Fibroblast of skin of left biceps (primary cell): ENCODE measurements around the gene STX8.
"Not testable (repeated sequence)": the region's sequence is repeated elsewhere in the genome, so short reads cannot be mapped to it uniquely, and the experiment has no call there.

ENCODE experiments used
- DNase-seq, 2 experiments: peaks; one replicate each; pipeline ENCODE4 v3.0.0-alpha.2; 2013; ENCODE audit warnings: low read depth in 2 of 2

STX8 gene

DNA sequence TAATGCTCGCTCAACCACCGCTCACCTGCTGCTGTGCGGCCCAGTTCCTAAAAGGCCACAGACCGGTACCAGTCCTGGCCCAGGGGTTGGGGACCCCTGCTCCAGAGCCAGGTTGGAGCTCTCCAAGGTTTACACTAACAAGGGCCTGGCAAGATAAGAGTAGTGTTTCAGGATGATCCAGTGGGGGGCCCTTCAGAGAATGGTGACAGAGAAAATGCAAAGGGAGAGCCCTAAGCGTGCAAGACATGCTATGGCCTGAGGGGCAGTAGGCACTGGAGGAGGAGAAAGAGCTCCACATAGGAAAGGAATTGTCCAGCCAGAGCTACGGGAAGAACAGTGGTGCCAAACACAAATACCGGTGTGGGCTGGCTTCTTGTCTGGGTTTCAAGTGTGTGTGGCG, 233.4 kb downstream of the STX8 start:
- no peak for DNase-seq

DNA sequence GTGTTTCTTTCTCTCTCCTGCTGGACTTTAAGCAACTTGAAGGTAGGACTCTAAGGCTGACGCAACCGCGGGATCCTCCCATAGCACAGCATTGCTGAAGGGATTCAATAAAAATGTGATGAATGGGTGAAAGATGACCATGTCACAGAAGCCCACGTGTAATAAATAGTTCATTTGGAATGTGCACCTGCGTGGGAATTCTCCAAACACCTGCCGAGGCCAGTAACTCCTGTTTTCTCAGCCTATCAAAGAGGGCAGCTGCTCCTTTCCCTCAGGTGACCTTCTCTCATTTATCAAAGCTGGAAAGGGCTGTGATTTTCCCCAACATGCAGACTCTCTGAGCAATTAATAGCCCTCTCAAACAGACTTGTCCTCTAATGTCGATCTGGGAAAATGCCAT, 235.7 kb downstream of the STX8 start:
- no peak for DNase-seq

DNA sequence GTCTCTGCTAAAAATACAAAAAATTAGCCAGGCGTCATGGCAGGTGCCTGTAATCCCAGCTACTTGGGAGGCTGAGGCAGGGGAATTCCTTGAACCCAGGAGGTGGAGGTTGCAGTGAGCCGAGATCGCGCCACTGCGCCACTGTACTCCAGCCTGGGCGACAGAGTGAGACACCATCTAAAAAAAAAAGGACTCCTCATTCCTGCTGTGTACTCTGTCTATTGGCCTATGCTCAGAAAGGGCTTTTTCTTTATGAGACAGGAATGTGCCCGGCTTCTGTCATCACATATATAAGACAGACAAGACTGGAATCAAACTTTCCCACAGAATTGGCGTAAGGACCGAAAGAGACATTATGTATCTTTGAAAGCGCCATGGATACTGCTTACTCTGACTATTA, 236.1 kb downstream of the STX8 start:
- DNase-seq = not testable (repeated sequence)

DNA sequence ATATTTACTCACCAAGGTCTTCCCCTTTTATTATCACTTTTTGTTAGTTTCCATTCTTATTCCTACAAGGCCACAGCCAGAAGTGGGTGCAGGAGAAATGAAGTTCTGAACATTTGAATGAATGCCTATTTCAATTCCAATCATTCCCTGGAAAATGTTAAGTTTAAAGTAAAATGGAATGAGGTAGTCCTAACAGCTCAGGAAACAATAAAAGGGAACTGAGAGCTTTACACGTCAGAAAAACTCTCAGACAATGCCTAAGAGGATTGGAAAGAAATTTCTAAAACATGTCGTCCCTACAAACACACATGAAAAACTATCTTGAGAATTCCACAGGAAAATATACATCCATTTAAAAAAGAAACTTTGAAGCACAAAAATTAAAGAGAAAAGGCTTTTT, 238.8 kb downstream of the STX8 start:
- DNase-seq = no peak

DNA sequence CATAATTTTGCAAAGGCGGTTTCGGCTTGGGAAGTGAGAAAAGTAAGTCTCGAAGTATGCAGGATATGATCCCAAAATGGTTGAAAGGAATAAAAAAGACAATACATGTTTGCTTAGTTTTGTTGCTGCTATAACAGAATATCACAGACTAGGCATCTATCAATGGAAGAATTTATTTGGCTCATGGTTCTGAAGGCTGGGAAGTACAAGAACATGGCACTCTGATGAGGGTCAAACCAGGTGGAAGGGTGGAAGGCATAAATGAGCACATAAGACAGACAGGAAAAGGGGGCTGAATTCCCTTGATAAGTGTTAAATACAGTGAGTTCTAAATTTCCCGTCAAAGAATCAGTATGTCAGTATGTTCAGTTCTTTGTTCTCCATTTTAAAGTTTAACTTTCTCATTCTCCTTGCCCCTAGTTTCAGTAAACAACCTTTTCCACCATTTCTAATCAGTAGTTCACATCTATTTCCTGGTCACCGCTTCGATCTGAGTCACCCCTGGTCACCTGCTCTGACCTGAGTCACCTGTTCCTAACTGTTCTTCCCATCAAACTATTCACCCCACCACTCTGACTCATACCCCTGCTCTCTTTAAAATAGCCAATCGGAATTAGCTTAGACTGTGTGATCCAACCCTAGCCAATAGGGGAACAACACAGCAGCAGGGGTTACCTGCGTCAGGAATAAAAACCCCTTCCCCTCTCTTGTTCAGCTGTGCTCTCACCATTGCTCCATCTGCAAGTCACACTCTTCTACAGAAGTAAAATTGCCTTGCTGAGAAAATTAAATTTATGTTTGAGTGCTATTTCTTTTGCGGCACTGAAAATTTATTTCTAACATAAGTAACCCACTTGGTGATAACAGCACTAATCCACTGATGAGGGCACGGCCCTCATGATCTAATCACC, 240.8 kb downstream of the STX8 start:
- no peak for DNase-seq

DNA sequence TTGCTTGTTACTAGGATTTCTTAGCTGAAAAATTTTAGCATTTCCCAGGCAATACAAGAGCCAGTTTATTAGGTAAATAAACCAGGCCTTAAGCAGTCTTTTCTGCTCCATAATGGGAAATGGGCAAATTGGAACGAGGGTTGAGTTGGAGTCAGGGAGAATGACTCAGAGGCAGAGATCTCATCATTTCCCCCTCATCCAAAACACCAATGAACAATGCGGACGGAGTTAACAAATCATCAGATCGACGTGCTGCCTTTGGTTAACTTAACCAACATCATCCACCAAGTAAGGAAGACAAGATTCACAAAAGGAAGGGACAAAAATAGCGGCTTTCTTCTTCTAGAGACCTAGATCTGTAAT, 243.5 kb downstream of the STX8 start:
- DNase-seq = no peak

DNA sequence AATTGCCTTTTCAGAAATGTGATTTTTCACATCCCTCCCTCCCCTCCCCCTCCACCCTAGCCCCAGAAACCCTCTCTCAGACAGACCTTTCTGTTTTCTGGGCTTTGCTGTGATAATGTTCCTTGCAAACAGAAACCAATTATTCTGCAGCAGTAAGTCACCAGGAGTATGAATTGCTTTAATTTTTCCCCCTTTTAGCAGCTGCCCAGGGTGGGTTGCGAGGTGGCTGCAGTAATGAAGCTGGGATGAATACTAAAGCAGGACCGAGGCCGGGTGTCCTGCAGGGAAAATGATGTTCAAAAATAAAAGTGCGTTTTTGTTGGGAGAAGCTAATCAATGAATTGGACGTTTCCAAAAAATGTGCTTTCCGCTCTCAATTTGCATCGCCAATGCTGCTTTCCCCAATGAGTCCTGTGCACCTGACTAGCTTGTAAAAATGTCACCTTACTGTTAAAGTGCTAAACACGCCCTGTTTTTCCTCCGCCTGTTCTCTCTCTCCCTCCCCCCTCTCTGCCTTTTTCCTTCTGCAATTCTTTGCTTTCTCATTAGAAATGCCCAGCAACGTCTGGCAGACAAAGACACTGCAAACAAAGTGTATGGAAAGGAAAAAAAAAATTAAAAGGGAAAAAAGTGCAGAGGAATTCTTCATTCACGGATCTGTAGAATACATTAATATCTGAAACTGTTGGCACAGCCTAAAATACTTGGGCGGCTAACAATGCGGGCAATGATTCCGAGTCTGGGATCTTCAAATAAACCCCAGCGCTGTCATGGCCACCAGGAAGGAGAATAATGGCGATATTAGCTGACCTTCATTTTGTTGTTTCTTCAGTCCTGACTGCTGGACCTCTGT, 244.1 kb downstream of the STX8 start:
- DNase-seq = no peak

DNA sequence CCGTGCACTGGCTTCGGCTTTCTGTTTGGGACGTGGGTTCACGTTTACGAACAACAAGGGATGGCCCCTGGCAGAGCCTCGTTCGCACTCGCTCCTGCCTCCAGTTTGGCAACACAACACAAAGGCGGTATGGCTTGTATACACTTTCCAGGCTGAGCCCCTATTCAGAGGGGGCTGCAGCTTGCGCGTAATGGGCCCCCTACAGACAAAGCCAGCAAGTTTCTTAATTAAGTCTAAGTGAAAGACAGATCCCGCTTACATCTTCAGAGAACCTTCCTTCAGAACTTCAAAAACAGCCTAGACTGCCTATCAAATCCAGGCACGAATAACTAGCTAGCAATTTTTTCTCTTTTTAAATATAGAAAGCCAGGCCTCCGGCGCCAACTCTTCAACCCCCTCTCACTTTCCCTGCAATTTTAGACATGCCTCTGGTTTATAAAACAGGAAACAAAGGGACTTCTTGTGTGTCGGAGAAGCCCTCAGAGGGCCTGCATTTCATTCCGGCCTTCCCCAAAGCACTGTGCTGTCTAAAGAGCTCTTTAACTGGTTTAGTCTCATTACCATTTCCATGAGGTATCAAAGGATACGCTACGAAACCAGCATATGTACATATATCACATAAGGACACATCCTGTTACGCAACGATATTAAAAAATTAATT, 244.9 kb downstream of the STX8 start:
- DNase-seq = no peak

DNA sequence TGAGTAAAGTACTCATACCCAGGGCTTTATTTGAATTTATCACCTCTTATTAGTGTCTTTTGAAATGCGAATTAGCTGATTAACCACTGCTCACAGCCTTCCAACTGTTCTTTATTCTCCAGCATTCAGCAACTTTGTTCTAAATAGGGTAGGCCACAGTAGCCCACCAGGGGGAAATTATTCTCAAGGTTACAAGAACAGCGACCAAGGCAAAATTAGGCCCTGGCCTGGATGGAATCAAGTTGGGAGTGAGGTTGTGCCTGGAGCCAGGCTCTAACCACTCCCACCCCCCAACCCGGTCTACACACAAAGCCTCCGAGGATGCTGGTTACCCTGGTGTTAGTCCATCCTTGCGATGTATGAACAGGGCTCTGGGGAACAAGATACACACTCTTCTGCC, 245.5 kb downstream of the STX8 start:
- no peak for DNase-seq

DNA sequence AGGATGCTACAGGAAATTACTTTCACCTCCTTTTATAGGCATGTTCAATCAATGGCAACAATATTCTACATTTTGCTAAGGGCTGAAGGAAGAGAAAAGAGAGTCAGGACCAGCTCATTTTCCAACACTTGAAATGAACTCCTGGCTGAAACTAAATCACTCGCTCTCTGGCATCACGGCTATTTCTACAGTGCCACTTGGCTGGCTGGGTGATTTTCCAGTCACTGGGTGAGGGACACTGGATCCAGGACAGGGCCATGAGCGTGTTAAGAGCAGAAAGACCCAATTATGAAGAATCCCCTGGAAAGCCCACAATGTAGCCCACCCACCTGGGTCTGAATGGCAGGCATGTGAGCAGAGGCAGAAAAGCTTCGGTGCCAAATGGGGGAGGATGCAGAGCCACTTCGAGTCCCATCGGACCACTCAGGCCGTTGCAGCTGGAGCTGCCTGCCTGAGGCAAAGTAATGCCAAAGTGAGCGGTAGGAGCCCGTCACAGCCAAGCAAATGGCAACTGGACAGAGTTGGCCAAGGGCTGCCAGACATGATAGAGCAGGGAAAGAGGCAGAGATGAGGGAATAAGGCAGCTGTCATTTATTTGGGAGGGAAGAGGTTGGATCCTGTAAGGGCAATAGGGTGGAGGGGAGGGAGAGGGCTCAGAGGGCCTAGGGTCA, 246.2 kb downstream of the STX8 start:
- DNase-seq = no peak

DNA sequence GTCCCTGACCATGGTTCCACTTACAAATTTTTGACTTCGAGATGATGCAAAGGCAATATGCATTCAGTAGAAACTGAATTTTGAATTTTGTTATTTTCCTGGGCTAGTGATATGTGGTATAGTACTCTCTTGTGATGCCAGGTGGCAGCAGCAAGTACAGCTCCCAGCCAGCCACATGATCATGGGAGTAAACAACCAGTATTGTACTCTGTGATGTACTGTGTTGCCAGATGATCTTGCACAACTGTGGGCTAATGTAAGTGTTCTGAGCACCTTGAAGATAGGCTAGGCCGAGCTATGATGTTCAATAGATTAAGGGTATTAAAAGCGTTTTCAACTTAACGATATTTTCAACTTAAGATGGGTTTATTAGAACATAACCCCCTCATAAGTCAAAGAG, 250.8 kb downstream of the STX8 start:
- no peak for DNase-seq

DNA sequence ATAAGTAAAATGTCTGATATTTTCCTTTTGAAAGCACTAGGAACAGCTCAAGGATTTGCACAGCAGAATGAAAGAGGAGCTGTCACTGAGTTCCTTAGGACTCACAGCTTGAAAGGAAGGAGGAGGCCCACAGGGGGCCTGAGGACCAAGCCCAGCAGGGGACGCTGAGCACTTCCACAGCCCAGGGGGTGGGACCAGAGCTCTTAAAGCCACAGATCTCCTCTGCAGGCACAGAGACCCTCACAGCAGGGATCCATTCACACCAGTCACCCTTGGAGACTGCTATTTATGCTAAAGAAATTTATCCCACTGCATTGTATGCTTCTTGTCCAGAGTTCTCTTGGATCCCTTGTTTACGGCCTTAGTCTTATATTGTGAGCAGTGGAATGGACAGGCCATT, 253.3 kb downstream of the STX8 start:
- no peak for DNase-seq

DNA sequence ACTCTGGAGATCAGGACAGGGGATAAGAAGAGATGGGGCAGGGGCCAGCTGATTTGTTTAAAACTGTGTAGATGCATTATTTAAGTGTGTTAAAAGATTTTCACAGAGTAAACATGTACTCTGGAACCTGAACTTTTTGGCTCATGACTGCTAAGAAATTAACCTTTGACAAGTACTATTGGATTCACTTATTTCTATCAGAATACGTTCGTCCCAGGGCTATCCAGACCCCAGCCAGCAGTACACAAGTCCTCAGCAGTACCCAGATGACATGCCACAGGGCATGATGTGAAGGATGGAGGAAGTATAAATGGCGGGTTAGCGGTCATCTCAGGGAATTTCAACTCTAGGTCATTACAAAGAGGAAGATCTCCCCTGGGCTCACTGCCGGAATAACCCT, 253.7 kb downstream of the STX8 start:
- DNase-seq = no peak

DNA sequence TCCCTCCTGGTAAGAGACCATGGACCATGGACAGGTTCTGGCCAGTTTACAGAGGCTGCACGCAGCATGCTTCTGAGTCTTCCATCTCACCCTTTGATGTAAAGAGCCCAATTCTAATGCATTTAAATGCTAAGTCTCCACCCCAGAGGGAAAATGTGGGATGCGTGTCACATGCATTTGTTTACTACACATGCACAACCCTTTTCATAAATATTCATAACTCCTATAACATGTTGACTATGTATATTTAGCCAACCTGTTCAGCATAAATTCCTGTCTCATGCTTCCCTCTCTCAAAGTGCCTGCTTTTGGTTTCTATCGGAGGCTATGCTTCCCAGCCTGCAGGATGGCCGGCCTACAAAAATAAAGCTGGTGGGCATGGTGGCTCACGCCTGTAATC, 260.3 kb downstream of the STX8 start:
- no peak for DNase-seq

DNA sequence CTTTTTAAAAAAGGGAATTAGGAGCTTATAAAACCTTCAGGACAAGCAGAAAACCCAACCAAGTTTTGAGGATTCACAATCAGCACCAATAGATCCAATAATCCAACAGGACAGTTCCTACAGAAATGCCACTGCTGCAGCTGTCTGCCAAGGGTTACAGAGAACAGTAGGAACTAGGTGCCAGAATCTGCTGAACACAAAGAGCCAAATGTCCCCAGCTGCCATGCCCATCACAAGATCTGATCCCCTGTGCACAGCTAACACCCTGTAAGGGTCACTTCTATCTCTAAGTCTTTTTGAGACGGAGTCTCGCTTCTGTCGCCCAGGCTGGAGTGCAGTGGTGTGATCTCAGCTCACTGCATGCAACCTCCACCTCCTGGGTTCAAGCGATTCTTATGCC, 262.3 kb downstream of the STX8 start:
- no peak for DNase-seq

DNA sequence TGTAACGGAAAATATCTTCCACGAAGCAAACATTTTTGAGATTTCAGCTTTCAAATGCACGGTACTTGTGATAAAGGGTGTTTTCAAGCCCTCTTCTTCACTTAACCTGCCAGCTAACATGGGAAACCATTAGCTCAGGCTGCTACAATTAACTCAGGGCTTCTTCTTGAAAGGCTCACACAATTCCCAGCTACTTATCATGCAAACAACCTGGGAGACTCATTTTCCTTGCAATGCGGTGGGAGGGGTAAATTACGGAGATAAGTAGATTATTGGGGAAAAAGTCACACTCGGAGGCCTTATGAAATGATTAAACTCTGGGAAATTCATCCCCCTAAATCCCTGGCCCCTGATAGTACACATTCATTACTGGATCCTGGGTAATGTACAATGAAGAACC, 266.4 kb downstream of the STX8 start:
- no peak for DNase-seq

DNA sequence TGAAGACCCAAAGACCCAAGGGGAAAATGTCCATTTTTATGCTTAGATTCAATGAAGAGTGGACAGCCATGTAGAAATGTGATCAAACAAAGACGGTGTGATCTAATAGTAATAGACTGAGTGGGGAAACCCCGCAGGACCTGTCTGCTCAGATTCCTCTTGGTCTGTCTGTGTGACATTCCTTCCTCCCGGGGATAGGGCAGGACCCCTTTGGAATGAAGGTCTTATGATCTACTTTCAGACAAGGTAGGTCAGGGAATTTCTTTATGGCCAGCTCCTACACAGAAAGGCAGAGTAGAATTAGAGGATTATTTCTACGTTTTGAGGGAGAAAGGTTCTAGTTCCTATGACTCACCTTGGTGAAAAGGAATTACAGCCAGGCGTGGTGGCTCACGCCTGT, 267.6 kb downstream of the STX8 start:
- no peak for DNase-seq

DNA sequence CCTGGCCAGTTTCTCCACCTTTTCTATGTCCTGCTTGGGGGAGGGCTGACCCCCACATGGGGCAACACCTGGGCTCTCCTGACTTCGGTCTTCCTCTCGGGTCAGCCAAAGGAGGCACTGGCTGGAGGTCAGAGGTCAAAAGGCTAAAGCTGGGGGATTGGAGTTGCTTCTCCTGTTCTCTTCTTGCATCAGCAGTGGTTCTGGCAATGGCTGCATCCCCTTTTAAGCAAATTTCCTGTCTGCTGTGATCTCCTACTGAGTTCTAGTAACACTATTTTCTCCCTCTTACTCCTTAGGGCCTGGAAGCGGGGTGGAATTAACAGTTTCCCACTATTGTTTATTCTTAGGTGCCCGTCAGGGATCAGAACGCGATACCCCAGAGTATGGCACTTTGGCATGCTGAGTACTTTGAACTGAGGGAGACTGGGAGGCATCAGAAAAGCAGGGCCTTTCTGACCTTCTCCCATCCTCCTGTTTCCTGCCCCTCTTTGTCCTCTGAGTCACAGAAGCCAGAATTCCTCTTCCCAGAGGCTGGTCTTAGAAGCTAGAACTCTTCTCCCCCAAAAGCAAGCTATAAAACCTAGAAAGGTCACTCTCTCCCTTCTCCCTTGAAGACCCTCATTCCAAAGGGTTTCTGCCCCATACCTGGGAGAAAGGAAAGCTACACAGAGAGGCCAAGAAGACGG, 268.2 kb downstream of the STX8 start:
- no peak for DNase-seq

DNA sequence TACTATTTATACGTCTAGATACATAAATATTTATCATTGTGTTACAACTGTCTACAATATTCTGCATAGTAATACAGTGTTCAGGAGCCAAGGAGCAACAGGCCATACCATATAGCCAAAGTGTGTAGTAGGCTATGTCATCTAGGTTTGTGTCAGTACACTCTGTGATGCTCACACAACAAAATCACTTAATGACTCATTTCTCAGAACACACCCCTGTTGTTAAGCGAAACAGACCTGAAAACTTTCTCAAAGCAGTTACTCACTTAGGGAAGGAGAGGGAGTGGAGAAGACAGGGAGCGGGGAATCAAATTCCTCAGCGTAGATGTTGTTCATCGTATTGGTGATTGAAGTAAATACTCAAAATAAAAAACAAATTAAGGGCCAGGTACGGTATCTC, 269.5 kb downstream of the STX8 start:
- DNase-seq = no peak

DNA sequence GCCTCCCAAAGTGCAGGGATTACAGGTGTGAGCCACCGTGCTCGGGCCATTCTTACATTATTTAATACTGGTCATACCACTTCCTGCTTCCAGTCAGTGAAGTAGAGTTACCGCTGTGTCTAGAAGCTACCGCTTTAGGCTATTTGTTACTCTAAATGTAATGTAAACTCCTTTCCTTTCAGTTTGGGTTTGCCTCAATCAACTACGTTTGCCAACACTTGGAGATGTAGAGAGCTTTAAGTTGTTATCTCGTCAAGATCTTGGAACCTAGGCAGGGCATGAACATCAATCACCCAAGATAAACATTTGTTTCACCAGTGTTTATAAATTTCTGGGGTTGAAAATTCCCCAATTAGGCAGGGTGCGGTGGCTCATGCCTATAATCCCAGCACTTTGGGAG, 275.9 kb downstream of the STX8 start:
- no peak for DNase-seq

DNA sequence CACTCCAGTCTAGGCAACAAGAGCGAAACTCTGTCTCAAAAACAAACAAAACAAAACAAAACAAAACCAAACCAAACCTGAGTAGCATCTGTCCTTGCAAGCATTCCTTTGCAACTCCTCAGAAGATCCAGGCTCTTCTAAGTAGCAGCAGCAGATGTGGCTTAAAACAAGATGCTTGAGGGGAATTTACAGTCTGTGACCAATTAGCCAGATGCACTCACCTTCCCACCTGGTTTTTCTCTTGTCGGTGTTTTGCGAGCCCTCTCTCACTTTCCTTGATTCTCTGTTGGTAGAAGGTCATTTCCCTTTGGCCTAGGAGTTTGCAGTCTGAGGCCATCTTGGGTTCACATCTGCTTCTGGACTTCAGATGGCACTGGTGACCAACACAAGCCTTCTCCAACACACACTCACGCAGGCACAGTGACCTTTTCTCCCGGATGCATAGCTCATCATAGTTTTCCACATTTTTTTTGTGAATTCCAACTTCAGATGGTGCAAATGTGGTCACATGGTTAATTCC, 276.8 kb downstream of the STX8 start:
- no peak for DNase-seq
